ENCODE results near the gene TMPRSS9. TPM values are rescaled to one million over a fixed set of nuclear protein-coding genes. Genes with fewer than 3 reads are reported as not detected.
A peak's percentile ranks its signal among the peaks of the same experiment; 100 is the strongest.
"Not testable (repeated sequence)": the region's sequence is repeated elsewhere in the genome, so short reads cannot be mapped to it uniquely, and the experiment has no call there.

Gene TMPRSS9
- total RNA-seq, 4 donors from 2014 or later, result not detected

DNA sequence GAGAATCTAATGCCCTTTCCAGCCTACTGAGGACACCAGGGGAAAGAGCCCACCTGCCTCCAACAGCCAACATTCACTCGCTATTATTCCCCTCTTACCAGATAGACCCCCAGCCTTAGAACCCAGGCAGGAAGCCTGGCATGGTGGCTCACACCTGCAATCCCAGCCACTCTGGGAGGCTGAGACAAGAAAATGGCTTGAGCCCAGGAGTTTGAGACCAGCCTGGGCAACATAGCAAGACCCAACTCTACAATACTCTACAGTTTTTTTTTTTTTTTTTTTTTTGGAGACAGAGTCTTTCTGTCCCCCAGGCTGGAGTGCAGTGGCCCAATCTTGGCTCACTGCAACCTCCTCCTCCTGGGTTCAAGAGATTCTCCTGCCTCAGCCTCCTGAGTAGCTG, 100.2 kb downstream of the TMPRSS9 start:
- 91% methylated on average over 1 of the region's 1 CpG for WGBS
- no peak for TF ChIP-seq POLR2A (IDR thresholded peaks at IDR 0.05)
- TF ChIP-seq POLR2AphosphoS5 (IDR thresholded peaks at IDR 0.05), result no peak
- TF ChIP-seq, protein P1, sequence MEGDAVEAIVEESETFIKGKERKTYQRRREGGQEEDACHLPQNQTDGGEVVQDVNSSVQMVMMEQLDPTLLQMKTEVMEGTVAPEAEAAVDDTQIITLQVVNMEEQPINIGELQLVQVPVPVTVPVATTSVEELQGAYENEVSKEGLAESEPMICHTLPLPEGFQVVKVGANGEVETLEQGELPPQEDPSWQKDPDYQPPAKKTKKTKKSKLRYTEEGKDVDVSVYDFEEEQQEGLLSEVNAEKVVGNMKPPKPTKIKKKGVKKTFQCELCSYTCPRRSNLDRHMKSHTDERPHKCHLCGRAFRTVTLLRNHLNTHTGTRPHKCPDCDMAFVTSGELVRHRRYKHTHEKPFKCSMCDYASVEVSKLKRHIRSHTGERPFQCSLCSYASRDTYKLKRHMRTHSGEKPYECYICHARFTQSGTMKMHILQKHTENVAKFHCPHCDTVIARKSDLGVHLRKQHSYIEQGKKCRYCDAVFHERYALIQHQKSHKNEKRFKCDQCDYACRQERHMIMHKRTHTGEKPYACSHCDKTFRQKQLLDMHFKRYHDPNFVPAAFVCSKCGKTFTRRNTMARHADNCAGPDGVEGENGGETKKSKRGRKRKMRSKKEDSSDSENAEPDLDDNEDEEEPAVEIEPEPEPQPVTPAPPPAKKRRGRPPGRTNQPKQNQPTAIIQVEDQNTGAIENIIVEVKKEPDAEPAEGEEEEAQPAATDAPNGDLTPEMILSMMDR (IDR thresholded peaks at IDR 0.05), result no peak
- no peak for TF ChIP-seq EP300 (IDR thresholded peaks at IDR 0.05)
- DNase-seq (ENCODE audit: low spot score in 2 of 2), result no peak
- H3K4me1 ChIP-seq, result peaks cover 31% of the 10 kb centered on the region
- no peaks in the 10 kb centered on the region for H3K36me3 ChIP-seq
- no peak overlapping the region for H3K4me3 ChIP-seq
- H3K27me3 ChIP-seq, result no peaks in the 10 kb centered on the region
- no peaks in the 10 kb centered on the region for H3K9me3 ChIP-seq
- no peak overlapping the region for H3K27ac ChIP-seq

DNA sequence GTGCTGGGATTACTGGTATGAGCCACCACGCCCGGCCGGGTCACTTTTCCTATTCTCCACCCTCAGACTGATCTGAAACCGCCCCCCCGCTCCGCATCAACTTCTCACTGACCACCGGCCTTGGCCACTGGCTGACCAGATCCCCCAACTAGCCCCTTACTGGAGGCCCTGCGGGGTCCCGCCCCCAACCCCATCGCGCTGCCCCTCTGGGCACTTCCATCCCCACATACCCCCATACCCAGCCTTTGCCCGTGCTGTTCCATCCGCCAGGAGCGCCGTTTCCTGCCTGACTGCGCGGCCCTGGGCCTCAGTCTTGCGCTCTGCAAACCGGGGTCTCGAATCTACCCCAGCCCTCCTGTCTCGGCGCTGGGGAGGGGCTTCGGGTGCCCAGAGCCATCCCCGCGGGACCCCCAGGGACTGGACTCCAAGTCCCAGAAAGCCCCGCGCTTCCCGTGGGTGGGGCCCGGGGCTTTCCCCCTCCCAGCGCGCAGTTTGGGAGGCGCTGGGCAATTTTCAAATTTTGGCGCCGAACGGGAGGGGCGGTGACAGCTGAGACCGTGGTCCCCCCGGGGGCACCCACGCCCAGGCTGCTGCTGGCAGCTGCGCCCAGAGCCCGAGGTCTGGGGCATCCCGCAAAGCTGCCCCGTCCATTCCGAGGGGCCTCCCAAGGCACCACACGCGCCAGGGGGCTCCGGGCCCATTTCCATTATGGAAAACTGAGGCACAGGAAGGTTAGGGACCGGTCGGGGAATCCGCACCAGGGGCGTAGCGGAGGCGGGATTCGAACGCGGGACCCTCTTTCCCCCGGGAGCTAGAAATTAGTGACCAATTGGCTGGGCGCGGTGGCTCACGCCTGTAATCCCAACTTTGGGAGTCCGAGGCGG, 101.9 kb downstream of the TMPRSS9 start:
- Histone ChIP-seq H3K4me1 (peaks cover 21% of the 10 kb centered on the region), H3K27me3 (no peaks in the 10 kb centered on the region), H3K9me3 (no peaks in the 10 kb centered on the region), H3K27ac (no peak overlapping the region), H3K4me3 (peak overlapping the region; percentile 56), H3K36me3 (no peaks in the 10 kb centered on the region)
- no peak for DNase-seq (ENCODE audit: low spot score in 2 of 2)
- 6% methylated on average over 45 of the region's 62 CpGs for WGBS
- no peak for TF ChIP-seq EP300 (IDR thresholded peaks at IDR 0.05)
- no peak for TF ChIP-seq POLR2A (IDR thresholded peaks at IDR 0.05)
- TF ChIP-seq, protein P1 (IDR thresholded peaks at IDR 0.05), result no peak
- TF ChIP-seq POLR2AphosphoS5 (IDR thresholded peaks at IDR 0.05), result no peak

DNA sequence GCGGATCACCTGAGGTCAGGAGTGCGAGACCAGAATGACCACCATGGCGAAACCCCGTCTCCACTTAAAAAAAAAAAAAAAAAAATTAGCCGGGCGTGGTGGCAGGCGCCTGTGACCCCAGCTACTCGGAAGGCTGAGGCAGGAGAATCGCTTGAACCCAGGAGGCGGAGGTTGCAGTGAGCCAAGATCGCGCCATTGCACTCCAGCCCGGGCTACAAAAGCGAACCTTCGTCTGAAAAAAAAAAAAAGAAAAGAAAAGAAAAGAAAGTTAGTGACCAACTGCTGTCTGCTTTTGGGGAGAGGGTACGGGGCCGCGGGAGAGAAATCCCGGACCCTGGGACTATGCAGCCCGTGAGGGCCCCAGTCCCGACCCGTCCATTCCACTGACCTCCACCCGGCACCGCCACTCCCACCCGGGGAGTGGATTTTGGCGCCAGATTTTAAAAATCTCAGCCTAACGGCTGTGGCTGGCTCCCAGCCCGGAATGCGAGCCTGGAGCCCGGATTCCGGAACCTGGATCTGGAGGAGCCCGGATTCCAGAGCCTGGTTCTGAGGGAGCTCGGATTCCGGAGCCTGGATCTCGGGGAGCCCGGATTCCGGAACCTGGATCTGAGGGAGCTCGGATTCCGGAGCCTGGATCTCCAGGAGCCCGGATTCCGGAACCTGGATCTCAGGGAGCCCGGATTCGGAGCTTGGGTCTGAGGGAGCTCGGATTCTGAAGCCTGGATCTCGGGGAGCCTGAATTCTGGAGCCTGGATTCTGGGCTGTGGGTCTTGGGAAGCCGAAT, 102.8 kb downstream of the TMPRSS9 start:
- TF ChIP-seq, protein P1 (IDR thresholded peaks at IDR 0.05), result no peak
- TF ChIP-seq POLR2AphosphoS5 (IDR thresholded peaks at IDR 0.05) (peak in 1 of 3 donors; percentile 25), POLR2A (IDR thresholded peaks at IDR 0.05) (no peak), EP300 (IDR thresholded peaks at IDR 0.05) (no peak)
- no peaks in the 10 kb centered on the region for H3K27me3 ChIP-seq
- no peaks in the 10 kb centered on the region for H3K9me3 ChIP-seq
- H3K4me3 ChIP-seq, result peak overlapping the region; percentile 56
- WGBS, result 9% methylated on average over 46 of the region's 46 CpGs
- H3K4me1 ChIP-seq, result peaks cover 19% of the 10 kb centered on the region
- H3K27ac ChIP-seq, result no peak overlapping the region
- peak; percentile 89 to 90 for DNase-seq (ENCODE audit: low spot score in 2 of 2)
- no peaks in the 10 kb centered on the region for H3K36me3 ChIP-seq

DNA sequence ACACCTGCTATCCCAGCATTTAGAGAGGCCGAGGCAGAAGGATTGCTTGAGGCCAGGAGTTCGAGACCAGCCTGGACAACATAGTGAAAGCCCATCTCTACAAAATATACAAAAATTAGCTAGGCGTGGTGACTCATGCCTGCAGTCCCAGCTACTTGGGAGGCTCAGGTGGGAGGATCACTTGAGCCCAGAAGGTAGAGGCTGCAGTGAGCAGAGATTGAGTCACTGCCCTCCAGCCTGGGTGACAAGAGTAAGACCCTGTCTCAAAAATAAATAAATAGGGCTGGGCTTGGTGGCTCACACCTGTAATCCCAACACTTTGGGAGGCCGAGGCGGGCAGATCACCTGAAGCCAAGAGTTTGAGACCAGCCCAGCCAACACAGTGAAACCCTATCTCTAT, 103.6 kb downstream of the TMPRSS9 start:
- H3K27ac ChIP-seq; DNase-seq (ENCODE audit: low spot score in 2 of 2); H3K9me3 ChIP-seq; H3K4me3 ChIP-seq; H3K27me3 ChIP-seq; H3K36me3 ChIP-seq: not testable (repeated sequence)
- H3K4me1 ChIP-seq, result peaks cover 19% of the 10 kb centered on the region
- 100% methylated on average over 5 of the region's 5 CpGs for WGBS

DNA sequence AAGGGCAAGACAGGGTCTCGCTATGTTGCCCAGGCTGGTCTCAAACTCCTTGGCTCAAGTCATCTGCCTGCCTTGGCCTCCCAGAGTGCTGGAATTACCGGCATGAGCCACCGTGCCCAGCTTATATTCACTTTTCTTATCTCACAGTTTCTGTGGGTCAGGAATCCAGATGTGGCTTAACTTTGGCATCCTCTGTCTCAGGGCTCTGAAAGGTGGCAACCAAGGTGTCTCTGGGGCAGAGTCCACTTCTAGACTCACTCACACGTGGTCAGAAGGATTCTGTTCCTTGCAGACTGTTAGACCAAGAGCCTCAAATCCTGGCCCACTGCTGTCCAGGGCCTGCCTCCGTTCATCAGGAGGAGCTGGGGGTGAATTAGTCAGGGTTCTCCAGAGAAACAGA, 104.3 kb downstream of the TMPRSS9 start:
- Histone ChIP-seq H3K4me3 (no peak overlapping the region), H3K27ac (no peak overlapping the region), H3K36me3 (no peaks in the 10 kb centered on the region), H3K9me3 (no peaks in the 10 kb centered on the region), H3K27me3 (no peaks in the 10 kb centered on the region), H3K4me1 (peaks cover 19% of the 10 kb centered on the region)
- TF ChIP-seq EP300 (IDR thresholded peaks at IDR 0.05) (no peak), POLR2A (IDR thresholded peaks at IDR 0.05) (no peak), POLR2AphosphoS5 (IDR thresholded peaks at IDR 0.05) (no peak)
- TF ChIP-seq, protein P1 (IDR thresholded peaks at IDR 0.05), result no peak
- DNase-seq (ENCODE audit: low spot score in 2 of 2), result no peak
- 82% methylated on average over 5 of the region's 5 CpGs for WGBS
